ENCODE measurements around the gene AHNAK.
"Not testable (repeated sequence)": the region's sequence is repeated elsewhere in the genome, so short reads cannot be mapped to it uniquely, and the experiment has no call there.

The AHNAK gene

GRCh38 chr11:62386083-62386482 is 160.5 kb downstream of the AHNAK start:
- not testable (repeated sequence) for DNase-seq (ENCODE audit: low read depth in 2 of 2)

- no peak for DNase-seq (ENCODE audit: low read depth in 2 of 2)
Observed at GRCh38 chr11:62383822-62384221, 162.8 kb downstream of the AHNAK start.
